Breast epithelium (tissue), 3 donors: ENCODE results near the gene TM4SF4.

ENCODE experiments used
- CTCF ChIP-seq, 3 donors: fragments of 450-650 bp; IDR thresholded peaks; one replicate each; pipeline ENCODE4 v1.5.1; 2016 to 2017; ENCODE audit warnings: antibody characterized with exemption in 3 of 3, mild to moderate bottlenecking in 3 of 3, moderate library complexity in 3 of 3
- POLR2A ChIP-seq: fragments of 450-650 bp; IDR thresholded peaks from one replicate; pipeline ENCODE4 v1.6.1; 2016; ENCODE audit warnings: antibody characterized with exemption, mild to moderate bottlenecking, moderate library complexity
- POLR2AphosphoS5 ChIP-seq, 3 donors: sonication (generic); formaldehyde crosslinking; IDR thresholded peaks; one replicate each; pipeline ENCODE4 v1.6.1; 2017; ENCODE audit warnings: antibody characterized with exemption in 3 of 3

DNA sequence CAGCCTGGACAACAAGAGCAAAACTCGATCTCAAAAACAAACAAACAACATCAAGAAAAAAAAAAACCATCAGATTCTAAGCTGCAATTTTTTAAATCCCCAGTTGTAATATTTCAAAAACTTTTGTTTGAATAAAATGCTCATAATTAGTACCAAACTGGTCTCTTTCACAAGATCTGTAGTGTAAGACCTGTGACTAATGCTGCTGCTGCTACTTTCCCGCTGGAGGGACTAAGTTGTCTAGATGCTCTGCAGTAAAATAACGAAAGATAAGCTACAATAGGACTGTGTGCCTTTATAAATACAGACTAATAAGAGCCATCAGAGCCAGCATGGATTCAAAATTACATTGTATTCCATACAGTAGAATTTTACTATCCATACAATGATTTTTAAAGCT is 45.4 kb downstream of the TM4SF4 start:
- TF ChIP-seq POLR2AphosphoS5 (IDR thresholded peaks at IDR 0.05) (no peak), CTCF (IDR thresholded peaks at IDR 0.05) (no peak), POLR2A (no peak)
